DMS114 treated with DMSO at 0.1 percent for 48 hours (cell line): ENCODE measurements around the gene HOMEZ.

Source experiments
- DNase-seq: peaks from one replicate; lab custom pipeline; 2025; ENCODE audit not compliant: unreplicated experiment; lab: John Stamatoyannopoulos, UW

HOMEZ gene

DNA sequence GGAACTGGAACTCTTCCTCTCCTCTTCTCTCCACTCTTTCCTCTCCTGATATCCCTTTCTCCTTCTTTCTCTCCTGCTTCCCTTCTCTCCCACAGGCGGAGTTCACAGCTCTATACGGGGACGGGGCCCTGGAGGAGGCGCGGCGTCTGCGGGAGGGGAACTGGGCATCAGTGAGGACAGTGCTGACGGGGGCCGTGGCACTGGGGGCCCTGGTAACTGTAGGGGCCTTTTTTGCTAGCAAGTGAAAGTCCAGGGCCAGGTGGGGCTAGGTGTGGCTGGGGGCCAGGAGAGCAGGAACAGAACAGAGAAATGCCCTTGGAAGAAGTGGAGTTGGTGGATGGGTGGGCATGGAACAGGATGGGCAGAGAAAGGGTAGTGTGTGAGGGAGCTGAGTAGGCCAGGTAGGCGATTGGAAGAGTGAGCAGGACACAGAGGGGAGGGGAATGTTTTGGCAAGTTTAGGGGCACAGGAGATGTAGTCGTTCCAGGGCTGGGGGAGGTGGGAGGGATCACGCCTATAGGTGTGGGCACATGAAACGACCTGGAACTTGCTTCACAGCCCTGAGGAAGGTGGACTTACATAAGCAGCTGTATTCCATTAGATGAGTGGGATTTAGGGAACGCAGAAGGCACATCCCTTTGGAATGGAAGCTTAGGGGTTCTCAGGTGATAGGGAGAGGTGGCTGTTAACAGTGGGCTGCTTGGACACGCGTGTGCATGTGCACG lies 23.0 kb upstream of the HOMEZ start:
- DNase-seq, result no peak

DNA sequence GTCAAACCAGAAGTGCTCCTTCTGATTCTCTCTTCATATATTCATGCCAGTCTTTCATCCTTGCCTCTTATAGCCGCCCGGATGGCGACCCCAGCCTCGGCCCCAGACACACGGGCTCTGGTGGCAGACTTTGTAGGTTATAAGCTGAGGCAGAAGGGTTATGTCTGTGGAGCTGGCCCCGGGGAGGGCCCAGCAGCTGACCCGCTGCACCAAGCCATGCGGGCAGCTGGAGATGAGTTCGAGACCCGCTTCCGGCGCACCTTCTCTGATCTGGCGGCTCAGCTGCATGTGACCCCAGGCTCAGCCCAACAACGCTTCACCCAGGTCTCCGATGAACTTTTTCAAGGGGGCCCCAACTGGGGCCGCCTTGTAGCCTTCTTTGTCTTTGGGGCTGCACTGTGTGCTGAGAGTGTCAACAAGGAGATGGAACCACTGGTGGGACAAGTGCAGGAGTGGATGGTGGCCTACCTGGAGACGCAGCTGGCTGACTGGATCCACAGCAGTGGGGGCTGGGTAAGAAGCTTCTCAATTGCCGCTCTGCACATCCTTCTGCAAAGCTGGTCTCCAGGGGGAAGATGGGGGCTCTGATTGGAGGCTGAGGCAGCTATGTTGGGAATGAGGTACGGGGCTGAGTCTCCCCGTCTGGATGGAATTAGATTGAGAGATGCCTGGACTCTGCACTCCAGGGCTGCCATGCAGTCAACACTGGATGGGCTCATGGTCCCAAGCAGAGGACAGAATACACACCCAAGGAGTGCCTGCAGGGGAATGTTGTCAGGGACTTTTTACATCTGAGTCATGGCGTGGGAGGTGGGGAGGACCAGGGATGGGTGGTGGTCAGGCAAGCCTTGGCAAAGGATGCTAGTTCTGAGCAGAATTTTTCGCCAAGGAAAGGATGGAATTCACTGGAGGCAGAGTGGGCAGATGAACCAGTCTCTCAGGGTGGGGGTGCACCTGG lies 22.0 kb upstream of the HOMEZ start:
- no peak for DNase-seq

DNA sequence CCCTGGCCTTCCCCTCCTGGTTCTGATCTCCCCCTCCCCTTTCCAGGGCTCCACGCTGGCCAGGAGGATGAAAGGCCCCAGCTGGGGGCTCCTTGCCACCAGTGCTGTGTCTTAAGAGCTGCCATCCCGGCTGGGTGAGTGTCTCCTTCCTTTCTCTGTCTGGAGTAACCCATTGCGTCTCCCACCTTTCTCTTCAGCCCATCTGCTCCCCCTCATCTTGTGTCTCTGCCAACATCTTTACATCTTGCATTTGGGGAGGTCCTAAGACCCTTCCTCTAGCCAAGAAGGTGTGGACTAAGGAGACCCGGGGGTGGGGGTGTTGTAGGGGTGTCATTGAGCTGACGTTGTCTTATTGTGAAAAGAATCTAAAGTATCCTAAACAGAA lies 21.2 kb upstream of the HOMEZ start:
- DNase-seq, result no peak

DNA sequence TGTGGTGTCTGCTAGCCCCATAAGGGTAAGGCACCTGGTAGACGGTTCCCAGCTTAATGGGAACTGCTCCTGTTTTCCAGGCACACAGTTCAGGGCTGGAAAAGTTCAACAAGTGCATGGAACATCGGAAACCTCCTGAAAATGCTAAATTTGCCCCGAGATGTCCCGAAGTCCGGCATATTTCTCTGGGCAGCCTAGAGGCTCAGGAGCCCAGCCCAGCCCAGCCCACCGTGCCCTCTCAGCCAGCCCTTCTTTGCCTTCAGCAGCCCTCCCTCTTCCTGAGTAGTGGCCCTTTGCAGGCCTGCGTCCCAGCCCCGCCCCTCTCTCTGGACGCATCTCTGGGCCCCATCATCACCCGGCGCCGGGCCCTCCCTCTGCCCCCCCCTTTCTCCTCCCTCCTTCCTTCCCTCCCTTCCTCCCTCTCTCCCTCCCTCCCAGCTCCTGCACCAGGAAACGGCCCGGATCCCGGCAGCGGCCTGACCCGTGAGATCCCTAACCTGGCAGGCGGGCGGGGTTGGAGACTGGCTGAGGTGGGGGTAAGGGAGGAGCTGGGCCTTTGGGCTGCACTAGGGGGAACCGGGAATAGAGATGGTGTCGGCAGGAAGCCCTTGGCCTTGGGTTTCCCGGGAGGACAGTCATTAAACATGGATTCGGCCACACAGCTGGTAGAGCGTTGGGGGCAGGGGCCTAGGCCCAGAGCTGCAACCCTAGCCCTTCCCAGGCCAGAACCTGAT lies 20.6 kb upstream of the HOMEZ start, which contains the start of gene BCL2L2:
TSS of gene BCL2L2 (plus strand) at position 422 of the 734 bp plus-strand sequence. CDS start 935 bp downstream, outside the sequence.
- peak; percentile 79 for DNase-seq

DNA sequence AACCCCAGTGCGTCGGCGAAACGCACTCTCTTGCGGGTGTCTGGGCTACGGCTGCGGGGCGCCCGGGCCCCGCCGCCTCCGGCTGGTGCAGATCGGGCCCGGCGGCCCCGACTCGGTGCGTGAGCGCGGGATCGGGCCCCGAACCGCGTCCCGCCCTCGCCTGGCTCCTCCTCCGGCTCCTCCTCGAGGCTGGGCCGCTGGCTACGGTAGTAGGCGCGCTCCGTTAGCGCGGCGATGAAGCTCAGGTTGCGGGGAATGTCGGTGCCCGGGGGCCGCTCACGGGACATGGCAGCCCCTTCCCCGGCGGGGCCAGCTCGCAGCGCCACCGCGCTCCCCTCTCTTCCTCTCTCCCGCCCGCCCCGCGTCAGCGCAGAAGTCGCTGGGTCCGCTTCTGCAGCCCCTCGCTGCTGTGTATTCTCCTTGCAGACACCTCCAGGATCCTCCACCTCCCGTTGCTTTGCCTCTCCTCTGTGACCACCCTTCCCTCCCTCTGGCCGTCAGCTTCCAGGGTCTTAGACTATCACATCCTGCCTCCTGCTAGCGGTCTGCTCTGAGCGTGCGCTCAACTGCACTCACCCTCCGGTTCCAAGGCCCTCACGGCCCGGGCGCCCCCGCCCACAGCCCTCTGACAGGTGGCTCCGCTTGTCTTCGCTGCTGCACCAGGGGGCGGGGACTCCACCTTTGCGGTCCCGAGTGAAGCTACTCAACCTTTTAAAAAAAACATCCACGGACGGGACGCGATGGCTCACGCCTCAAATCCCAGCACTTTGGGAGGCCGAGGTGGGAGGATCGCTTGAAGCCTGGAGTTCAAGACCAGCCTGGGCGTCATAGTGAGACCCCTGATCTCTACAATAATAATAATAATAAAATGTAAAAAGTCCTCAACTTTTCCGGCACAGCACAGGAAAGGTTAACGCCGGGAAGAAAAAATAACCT lies 16.6 kb upstream of the HOMEZ start, which contains the start of gene PPP1R3E:
TSS of gene PPP1R3E (minus strand) at position 570 of the 936 bp plus-strand sequence. CDS start at position 287, 283 bp downstream.
- no peak for DNase-seq

DNA sequence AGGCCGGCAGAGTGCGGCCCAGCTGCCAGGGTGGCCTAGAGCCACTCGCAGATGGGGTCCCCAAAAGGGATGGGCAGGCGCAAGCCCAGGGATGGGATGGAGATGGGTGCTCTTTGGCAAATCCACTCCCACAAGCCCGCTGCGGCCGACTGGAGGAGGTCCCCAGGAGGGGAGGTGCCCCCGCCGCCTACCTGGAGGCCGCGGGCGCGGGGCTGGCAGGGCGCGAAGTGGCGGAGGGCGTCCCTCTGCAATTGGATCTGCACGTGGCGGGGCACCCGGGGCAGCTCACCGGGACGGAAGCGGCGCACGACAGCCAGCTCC lies 16.0 kb upstream of the HOMEZ start:
- no peak for DNase-seq

DNA sequence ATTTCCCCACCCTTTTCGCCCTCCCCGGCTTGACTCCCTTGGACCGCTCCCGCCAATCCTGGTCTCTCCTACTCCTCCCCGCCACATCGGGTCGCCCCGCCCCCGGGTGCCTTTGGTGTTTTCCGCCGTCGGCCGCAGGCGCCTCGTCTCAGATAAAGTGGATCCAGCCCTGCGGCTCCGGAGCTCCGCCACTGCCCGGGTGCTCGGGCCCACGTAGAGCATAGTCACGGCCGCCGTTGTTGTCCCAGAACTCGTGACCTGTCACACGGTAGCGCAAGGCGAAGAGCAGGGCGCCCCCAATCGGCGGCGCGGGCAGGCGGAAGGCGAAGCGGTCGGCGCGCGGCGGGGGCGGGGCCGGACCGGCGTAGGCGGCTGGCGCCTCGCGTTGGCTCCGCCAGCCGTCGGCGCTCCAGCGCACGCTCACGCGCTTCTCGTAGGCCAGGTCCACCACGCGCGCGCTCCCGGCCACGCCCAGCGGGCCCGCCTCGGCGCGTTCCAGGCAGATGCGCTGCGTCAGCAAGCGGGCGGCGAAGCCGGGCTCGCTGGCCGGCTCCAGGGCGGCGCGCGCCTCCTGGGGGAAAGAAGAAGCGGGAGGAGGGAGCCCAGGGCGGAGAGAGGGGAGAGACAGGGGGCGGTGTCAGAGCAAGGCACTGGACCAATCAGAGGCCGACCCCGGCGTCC lies 15.5 kb upstream of the HOMEZ start:
- peak; percentile 89 for DNase-seq

DNA sequence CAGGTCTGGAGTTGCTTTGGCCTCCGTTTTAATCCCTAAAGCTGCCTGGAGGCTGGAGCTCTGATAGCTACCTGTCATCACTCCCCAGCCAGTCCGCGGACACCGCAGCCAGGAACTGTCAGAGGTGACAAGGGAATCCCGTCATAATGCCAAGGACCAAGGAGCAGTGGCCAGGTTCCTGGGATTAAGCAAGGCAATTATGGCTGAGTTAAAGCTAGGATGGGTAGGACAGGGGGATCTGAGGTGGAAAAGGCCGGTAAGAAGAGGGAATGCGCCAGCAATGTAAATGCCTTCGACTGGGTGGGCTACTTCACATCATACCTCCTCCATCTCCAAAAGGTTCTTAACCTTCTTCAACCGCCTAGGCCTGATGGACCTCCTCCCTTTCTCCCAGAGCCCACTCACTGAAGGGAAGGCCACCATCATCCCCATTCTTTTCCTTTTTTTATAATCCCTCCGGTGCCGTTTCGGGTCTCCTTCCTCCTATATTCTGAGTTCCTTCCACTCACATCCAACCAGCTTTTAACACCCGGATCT lies 14.8 kb upstream of the HOMEZ start:
- no peak for DNase-seq

DNA sequence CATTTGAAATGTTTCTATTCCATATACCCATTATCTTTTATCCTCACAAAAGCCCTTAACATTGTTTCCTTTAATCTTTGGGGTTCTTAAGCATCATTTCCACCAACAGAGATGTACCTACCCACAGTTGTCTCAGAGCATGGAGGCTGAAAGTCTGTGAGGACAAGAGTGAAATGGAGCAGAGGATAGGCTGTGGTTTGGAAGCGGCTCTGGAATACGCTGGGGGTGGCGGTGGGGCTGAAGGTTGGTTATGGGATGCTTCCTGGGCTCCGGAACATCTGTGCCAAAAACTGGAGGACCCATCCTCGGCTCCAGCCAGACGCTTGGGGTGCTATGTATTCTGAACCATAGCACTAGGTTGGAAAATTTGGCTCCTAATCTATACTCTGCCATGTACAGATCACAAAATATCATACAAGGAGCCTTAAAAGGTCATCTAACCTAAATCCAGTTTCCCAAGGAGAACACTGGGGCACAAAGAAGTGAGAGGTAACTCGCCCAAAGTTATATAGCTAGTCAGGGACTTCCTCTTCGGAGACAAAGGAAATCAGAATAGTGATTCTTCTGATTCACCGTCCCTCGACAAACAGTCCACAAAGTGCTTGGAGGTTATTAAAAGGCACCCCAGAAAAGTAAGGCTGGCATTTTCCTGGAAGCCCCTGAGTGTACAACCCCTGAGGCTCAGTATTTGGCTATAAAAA lies 14.2 kb upstream of the HOMEZ start:
- no peak for DNase-seq

DNA sequence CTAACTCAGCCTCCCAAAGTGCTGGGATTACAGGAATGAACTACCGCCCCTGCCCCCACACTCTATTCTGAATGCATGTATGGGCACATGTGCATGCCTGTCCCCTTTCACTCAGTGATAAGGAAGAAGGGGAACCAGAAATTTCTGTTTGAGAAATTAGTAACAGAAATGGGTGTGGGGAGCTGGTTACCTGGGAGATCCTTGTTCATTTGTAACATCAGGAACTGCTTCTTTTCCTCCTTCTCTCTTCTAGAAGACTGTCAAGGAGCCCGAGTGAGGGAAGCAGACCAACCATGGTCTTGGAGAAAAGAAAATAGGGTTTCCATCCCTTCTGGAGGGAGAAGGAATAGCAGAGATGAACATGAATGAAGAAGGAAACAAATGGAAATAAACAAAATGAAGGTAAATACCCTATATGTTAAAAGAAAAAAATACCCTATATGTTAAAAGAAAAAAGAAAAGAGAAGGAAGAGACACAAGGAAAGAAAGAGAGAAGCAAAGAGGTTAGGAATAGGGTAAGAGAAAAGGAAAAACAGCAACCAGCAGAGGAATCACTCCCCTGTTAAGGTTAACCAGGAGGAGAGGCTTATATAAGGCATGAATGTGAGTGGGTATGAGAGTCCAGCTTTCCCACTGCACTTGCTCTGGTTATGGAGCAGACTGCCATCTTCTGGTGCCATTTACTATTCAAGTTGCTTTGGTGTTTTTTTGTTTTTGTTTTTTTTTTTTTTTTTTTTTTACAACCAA lies 13.5 kb upstream of the HOMEZ start:
- DNase-seq, result peak; percentile 12

DNA sequence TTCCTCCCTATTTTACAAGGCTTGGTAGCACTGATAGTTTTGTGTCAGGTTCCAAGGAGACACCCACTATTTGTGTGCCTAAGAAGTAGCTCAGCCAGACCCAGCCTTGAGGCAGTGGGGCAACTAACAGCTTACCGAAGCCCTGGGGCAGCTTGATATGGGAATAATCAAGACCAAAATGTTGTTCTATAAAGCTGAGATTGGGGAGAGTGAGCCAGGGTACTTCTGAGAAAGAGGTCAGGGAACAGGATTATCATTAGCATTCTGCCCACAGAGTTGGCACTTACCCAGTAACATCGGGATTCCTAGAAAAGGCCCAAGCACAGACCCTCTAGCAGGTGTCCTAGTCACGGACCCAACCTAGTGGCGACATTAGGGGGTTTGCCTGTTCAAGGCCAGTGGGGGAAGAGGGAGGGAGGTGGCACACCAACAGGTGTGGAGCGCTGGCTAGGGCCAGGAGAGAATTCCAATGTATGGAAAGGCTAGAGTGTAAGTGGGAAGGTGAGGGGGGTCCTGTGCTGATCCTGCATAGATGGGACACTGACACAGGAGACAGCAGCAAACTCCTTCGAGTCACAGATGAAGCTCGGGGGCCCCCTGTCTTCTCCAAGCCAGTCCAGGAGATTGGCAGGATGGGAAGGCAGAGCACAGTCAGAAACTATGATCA lies 11.8 kb upstream of the HOMEZ start:
- DNase-seq, result no peak

DNA sequence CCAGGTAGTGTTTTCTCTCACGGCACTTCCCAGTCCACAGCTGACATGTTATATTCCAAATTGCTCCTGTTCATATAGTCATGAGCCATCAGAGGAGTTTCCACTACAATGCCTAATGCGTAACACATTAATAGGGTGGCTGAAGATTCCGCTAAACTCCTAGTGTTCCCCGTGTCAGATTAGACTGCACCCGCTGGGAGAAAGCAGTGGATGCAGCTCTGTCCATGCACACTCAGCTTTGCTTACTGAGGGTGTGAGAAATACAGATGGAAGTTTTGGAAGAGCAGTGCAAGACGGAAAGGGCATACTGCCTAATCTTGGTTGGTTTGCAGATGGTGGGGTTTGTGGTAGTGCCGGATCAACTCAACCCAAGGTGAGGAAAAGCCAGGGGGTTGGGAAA lies 11.2 kb upstream of the HOMEZ start:
- DNase-seq, result no peak

DNA sequence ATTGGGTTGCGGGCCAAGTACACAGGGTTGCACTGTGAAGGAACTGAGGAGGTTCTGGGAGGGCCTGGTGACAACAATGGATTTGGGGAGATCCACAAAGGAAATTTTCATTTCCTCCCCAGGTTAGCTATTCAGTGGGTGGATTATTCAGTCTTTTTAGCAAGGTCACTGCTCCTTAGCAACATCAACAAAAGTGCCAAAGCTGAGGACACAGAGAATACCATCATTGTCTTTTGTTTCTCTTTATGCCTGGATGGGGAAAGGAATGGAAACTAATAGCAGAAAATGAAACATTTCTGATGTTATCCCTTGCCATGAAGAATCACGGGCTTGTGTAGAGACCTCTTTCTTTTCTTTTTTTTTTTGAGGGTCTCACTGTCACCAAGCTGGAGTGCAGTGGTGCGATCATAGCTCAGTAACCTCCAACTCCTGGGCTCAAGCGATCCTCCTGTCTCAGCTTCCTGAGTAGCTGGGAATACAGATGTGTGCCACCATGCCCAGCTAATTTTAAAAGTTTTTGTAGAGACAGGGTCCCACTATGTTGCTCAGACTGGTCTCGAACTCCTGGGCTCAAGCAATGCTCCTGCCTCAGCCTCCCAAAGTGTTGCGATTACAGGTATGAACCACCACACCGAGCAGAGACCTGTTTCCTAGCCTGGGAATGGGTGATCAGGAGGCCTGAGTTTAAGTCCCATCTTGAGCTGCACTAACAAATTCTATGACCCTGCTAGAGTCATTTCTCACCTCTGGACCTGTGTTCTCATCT lies 10.3 kb upstream of the HOMEZ start:
- no peak for DNase-seq

DNA sequence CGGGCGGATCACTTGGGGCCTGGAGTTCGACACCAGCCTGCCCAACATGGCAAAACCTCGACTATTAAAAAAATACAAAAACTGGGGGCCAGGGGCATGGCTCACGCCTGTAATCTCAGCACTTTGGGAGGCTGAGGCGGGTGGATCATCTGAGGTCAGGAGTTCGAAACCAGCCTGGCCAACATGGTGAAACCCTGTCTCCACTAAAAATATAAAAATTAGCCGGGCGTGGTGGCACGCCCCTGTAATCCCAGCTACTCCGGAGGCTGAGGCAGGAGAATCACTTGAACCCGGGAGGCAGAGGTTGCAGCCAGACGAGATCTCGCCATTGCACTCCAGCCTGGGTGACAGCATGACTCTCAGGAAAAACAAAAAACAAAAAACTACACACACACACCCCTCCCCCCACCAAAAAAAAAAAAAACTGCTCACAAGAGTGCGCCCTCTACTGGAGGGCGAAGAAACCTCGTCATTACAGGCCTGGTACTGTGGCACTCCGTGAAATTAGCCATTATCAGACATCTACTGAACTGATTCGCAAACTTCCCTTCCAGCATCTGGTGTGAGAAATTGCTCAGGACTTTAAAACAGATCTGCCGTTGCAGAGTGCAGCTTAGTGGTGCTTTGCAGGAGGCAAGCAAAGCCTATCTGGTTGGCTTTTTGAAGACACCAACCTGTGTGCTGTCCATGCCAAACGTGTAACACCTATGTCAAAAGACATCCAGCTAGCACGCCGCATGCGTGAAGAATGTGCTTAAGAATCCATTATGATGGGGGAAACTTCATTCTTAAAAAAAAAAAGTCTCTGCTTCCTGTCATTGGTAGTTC lies 9.0 kb upstream of the HOMEZ start:
- DNase-seq, result peak; percentile 24

DNA sequence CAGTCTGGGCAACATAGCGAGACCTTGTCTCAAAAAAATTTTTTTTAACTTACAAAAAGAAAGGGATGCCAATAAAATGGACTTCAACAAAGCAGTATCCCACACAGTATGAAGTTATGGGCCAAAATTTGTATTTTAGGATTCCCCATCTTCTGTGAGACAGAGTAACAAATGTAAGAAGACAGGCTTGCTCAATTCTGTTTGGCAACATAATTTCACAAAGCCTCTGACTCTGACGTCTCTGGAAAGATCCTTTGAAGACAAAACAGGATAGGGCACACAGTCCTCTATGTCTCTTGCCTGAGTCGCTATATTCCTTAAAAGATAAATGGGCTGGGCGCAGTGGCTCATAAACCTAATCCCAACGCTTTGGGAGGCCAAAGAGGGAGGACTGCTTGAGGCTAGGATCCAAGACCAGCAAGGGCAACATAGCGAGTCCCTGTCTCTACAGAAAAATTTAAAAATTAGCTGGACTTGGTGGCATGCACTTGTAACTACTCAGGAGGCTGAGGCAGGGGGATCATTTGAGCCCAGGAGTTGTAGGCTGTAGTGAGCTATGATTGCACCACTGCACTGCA lies 1.1 kb upstream of the HOMEZ start:
- no peak for DNase-seq

DNA sequence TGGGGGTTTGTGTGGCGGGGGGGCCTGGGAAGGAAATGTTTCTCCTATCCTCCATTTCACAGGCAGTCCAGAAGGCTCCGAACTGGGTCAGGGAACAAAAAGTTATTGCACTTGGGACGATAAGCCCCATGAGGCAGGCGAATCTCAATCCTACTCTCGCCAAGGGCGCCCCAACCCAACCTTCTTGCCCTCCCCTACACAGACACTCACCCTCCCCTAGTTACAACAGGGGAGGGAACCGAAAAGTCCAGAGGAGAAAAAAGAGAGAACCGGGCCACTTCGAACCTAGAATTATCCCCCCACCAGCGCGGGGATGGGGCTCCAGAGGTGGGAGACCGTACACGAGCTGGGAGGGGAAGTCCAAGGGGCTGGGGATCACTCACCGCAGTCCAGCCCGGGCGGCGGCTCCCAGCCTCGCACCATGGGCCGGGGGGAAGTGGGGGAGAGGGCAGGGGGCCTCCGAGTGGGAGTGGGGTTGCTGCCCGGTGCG lies 357 bp downstream of the HOMEZ start:
- no peak for DNase-seq
